Measurements from ENCODE around the gene MAD1L1.

Gene MAD1L1

DNA sequence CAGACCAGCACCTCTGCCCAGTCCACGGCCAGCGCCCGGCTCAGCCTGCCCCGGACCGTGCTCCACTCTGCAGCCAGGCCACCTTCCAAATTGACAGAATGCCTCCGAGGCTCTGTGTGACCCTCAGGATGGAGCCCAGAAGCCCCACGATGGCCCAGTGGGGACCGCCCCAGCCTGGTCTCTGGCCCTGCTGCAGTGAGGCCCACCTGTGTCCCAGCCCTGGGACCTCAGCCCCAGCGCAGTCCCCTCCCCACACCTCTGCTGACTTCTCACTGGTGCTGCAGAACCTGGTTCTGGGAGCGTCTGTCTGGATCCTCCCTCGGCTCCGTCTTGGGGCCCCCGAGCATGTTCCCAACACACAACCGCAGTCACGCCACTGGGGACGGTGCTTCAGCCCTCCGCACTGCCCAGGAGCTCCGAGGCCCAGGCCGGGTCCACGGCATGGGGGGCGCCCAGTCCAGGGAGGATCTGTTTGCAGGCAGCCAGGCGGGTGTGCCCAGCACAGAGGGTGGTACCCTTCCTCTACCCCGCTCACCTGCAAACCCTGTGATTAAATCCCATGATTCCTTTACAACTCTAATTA lies 314.6 kb downstream of the MAD1L1 start:
- TF ChIP-seq ZFP3 (CRISPR knock-in tag; IDR thresholded peaks at IDR 0.05) (no peak), POU6F1 (CRISPR knock-in tag; IDR thresholded peaks at IDR 0.05; ENCODE audit: borderline replicate concordance, low read depth) (no peak), ZC3H10 (CRISPR knock-in tag; IDR thresholded peaks at IDR 0.05) (no peak), RARB (CRISPR knock-in tag; IDR thresholded peaks at IDR 0.05) (no peak), BACH2 (CRISPR knock-in tag; IDR thresholded peaks at IDR 0.05; ENCODE audit: borderline replicate concordance) (no peak), CREB5 (CRISPR knock-in tag; IDR thresholded peaks at IDR 0.05; ENCODE audit: low read depth) (no peak), GLIS3 (CRISPR knock-in tag; IDR thresholded peaks at IDR 0.05) (no peak), PPARA (CRISPR knock-in tag; IDR thresholded peaks at IDR 0.05; ENCODE audit: borderline replicate concordance) (no peak), SNAI2 (CRISPR knock-in tag; IDR thresholded peaks at IDR 0.05) (no peak), ZNF70 (CRISPR knock-in tag; IDR thresholded peaks at IDR 0.05) (no peak)
- no peak for ATAC-seq

DNA sequence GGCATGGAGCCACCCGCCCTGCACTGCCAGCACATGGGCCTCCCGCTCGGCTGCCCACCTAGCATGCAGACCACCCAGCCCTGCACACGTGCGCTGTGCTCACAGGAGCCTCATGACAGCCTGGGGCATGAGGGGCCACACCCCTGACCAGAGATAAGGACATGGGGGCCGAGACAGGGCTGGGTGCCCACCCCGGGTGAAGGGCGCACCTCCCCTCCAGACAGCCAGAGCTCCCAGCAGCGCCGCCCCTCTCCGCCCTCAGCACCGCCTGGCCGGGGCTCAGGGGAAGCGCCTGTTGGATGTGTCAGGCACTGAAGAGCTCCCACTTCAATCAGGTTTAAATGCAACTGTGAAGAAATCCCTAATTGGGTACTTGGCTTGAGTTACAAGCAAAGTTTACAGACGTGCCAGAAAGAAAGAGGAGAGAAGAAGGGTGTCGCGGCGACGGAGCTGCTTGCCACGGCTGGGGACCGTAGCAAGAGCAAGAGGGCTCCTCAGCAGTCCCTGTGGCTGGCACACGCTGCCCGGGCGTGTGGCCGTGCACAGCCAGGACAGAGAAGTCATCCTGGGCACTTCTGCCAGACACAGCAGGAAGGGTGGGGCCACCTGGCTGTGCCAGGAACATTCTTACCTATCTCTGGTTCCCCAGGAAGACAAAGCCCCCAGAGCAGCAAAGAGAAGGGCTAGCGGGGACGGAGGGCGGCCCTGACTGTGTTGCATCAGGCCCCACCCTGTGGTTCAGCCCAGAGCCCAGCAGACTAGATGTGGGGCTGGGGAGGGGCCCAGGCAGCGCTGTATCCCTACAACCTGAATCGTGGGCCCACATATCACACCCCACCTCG lies 315.3 kb downstream of the MAD1L1 start:
- TF ChIP-seq TCF4 (CRISPR knock-in tag; IDR thresholded peaks at IDR 0.05; ENCODE audit: borderline replicate concordance) = no peak
- no peak for TF ChIP-seq RARB (CRISPR knock-in tag; IDR thresholded peaks at IDR 0.05)
- no peak for TF ChIP-seq ZC3H10 (CRISPR knock-in tag; IDR thresholded peaks at IDR 0.05)
- no peak for TF ChIP-seq ARNTL (CRISPR knock-in tag; IDR thresholded peaks at IDR 0.05; ENCODE audit: borderline replicate concordance, low read depth)
- TF ChIP-seq ZFP30 (CRISPR knock-in tag; IDR thresholded peaks at IDR 0.05) = no peak
- no peak for TF ChIP-seq ZNF70 (CRISPR knock-in tag; IDR thresholded peaks at IDR 0.05)
- TF ChIP-seq BACH2 (CRISPR knock-in tag; IDR thresholded peaks at IDR 0.05; ENCODE audit: borderline replicate concordance) = no peak
- no peak for TF ChIP-seq ISL1 (CRISPR knock-in tag; IDR thresholded peaks at IDR 0.05)
- no peak for TF ChIP-seq CREB5 (CRISPR knock-in tag; IDR thresholded peaks at IDR 0.05; ENCODE audit: low read depth)
- TF ChIP-seq ESRRG (CRISPR knock-in tag; IDR thresholded peaks at IDR 0.05) = no peak
- no peak for TF ChIP-seq CSRNP3 (CRISPR knock-in tag; IDR thresholded peaks at IDR 0.05)
- no peak for ATAC-seq

GRCh38 chr7:1916601-1916970 lies 316.2 kb downstream of the MAD1L1 start:
- no peak for TF ChIP-seq ESRRG (CRISPR knock-in tag; IDR thresholded peaks at IDR 0.05)
- TF ChIP-seq POU6F1 (CRISPR knock-in tag; IDR thresholded peaks at IDR 0.05; ENCODE audit: borderline replicate concordance, low read depth) = no peak
- TF ChIP-seq PPARA (CRISPR knock-in tag; IDR thresholded peaks at IDR 0.05; ENCODE audit: borderline replicate concordance) = no peak
- TF ChIP-seq ZNF8 (CRISPR knock-in tag; IDR thresholded peaks at IDR 0.05) = no peak
- TF ChIP-seq ISL1 (CRISPR knock-in tag; IDR thresholded peaks at IDR 0.05) = no peak
- TF ChIP-seq RARB (CRISPR knock-in tag; IDR thresholded peaks at IDR 0.05) = no peak
- TF ChIP-seq ARNTL (CRISPR knock-in tag; IDR thresholded peaks at IDR 0.05; ENCODE audit: borderline replicate concordance, low read depth) = no peak
- TF ChIP-seq, protein P1, sequence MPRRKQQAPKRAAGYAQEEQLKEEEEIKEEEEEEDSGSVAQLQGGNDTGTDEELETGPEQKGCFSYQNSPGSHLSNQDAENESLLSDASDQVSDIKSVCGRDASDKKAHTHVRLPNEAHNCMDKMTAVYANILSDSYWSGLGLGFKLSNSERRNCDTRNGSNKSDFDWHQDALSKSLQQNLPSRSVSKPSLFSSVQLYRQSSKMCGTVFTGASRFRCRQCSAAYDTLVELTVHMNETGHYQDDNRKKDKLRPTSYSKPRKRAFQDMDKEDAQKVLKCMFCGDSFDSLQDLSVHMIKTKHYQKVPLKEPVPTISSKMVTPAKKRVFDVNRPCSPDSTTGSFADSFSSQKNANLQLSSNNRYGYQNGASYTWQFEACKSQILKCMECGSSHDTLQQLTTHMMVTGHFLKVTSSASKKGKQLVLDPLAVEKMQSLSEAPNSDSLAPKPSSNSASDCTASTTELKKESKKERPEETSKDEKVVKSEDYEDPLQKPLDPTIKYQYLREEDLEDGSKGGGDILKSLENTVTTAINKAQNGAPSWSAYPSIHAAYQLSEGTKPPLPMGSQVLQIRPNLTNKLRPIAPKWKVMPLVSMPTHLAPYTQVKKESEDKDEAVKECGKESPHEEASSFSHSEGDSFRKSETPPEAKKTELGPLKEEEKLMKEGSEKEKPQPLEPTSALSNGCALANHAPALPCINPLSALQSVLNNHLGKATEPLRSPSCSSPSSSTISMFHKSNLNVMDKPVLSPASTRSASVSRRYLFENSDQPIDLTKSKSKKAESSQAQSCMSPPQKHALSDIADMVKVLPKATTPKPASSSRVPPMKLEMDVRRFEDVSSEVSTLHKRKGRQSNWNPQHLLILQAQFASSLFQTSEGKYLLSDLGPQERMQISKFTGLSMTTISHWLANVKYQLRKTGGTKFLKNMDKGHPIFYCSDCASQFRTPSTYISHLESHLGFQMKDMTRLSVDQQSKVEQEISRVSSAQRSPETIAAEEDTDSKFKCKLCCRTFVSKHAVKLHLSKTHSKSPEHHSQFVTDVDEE (CRISPR knock-in tag; IDR thresholded peaks at IDR 0.05) = no peak
- TF ChIP-seq ZNF70 (CRISPR knock-in tag; IDR thresholded peaks at IDR 0.05) = no peak
- no peak for TF ChIP-seq GLIS3 (CRISPR knock-in tag; IDR thresholded peaks at IDR 0.05)
- TF ChIP-seq CREB5 (CRISPR knock-in tag; IDR thresholded peaks at IDR 0.05; ENCODE audit: low read depth) = no peak
- no peak for TF ChIP-seq SNAI2 (CRISPR knock-in tag; IDR thresholded peaks at IDR 0.05)
- no peak for TF ChIP-seq OSR1 (CRISPR knock-in tag; IDR thresholded peaks at IDR 0.05)
- no peak for TF ChIP-seq BACH2 (CRISPR knock-in tag; IDR thresholded peaks at IDR 0.05; ENCODE audit: borderline replicate concordance)
- no peak for ATAC-seq

All from SK-N-SH treated with all-trans-retinoic acid at 6 μM for 48 hours (cell line).